PFSK-1 (cell line): ENCODE results near the gene TCF12.

Source experiments
- FOXP2 ChIP-seq: optimal IDR thresholded peaks from 2 replicates; pipeline ENCODE3; 2011; ENCODE audit warnings: borderline replicate concordance, control low read depth, inconsistent platforms; ENCODE audit not compliant: insufficient read depth; ENCODE audit errors: extremely low read length, extremely low read depth
- POLR2AphosphoS5 ChIP-seq: IDR thresholded peaks from 2 replicates; pipeline ENCODE4 v1.6.1; 2012; ENCODE audit warnings: low read depth, mild to moderate bottlenecking, control low read depth, low read length, moderate library complexity
- REST ChIP-seq, 2 experiments: IDR thresholded peaks; 2 replicates each; pipeline versions ENCODE4 v1.6.1 to v1.8.0; 2011 to 2012; ENCODE audit warnings: low read depth in 2 of 2, low read length in 2 of 2, control low read depth in 1 of 2, inconsistent platforms in 1 of 2, mild to moderate bottlenecking in 1 of 2, moderate library complexity in 1 of 2; ENCODE audit not compliant: insufficient read depth in 1 of 2
- SIN3A ChIP-seq: IDR thresholded peaks from 2 replicates; pipeline ENCODE4 v1.6.1; 2012; ENCODE audit warnings: mild to moderate bottlenecking, low read length, moderate library complexity, borderline replicate concordance; ENCODE audit not compliant: insufficient read depth
- TAF1 ChIP-seq: IDR thresholded peaks from 2 replicates; pipeline ENCODE4 v1.6.1; 2012; ENCODE audit warnings: low read length, control low read depth, borderline replicate concordance; ENCODE audit not compliant: insufficient read depth

TCF12 gene

GRCh38 chr15:57235186-57235585, 316.7 kb downstream of the TCF12 start:
- TF ChIP-seq FOXP2 (no peak), POLR2AphosphoS5 (no peak), SIN3A (no peak), REST (IDR thresholded peaks at IDR 0.05; ENCODE audit: insufficient read depth in 1 of 2, low read depth in 2 of 2, low read length in 2 of 2) (no peak), TAF1 (no peak)

DNA sequence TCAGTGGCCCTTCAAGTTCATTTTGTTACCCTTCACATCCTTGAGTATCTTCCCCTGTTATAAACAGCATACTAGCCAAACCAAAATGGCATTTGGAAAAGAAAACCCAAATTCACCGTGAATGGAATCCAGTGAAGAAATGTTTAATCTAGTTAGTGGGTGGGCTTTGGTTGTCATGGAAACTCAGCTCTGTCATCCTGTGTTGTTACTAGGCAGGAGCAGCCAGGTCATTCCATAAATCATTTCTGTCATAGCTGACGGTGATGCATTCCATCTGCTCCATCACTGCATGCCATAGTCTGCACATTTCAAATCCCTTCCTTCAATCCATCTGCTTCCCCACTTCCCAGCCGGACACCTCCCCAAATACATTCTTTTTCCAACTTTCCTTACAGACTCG, 317.4 kb downstream of the TCF12 start:
- no peak for TF ChIP-seq POLR2AphosphoS5

GRCh38 chr15:57236561-57237300, 318.3 kb downstream of the TCF12 start:
- no peak for TF ChIP-seq REST (IDR thresholded peaks at IDR 0.05; ENCODE audit: insufficient read depth in 1 of 2, low read depth in 2 of 2, low read length in 2 of 2)

- TF ChIP-seq FOXP2 (no peak), SIN3A (no peak), TAF1 (no peak), POLR2AphosphoS5 (no peak), REST (IDR thresholded peaks at IDR 0.05; ENCODE audit: insufficient read depth in 1 of 2, low read depth in 2 of 2, low read length in 2 of 2) (no peak)
Observed at GRCh38 chr15:57237301-57237642, 318.8 kb downstream of the TCF12 start.

- TF ChIP-seq TAF1: no peak
- TF ChIP-seq POLR2AphosphoS5: no peak
- TF ChIP-seq REST (IDR thresholded peaks at IDR 0.05; ENCODE audit: insufficient read depth in 1 of 2, low read depth in 2 of 2, low read length in 2 of 2): no peak
- TF ChIP-seq FOXP2: no peak
Observed at GRCh38 chr15:57237676-57238075, 319.2 kb downstream of the TCF12 start.
